Tibial nerve (tissue), 4 donors: ENCODE data around the gene OBSCN. TPM values are rescaled to one million over a fixed set of nuclear protein-coding genes. Genes with fewer than 3 reads are reported as not detected.
"Not testable (repeated sequence)": the region's sequence is repeated elsewhere in the genome, so short reads cannot be mapped to it uniquely, and the experiment has no call there.

ENCODE experiments used
- DNase-seq, 2 donors: peaks; one replicate each; pipeline ENCODE4 v3.0.0-alpha.2; 2019; ENCODE audit warnings: low spot score in 2 of 2
- H3K27ac ChIP-seq, 4 donors: fragments of 200-600 bp; sonication (generic) in 3 of 4; one replicate each; pipeline ENCODE4 v1.5.1; 2017 to 2019; ENCODE audit warnings: mild to moderate bottlenecking in 1 of 4
- H3K27me3 ChIP-seq, 2 donors: fragments of 200-600 bp; sonication (generic) in 1 of 2; one replicate each; pipeline versions ENCODE4 v1.5.1 to v1.6.0; 2017 to 2019
- H3K36me3 ChIP-seq, 3 donors: fragments of 200-600 bp; sonication (generic); one replicate each; pipeline ENCODE4 v1.5.1; 2018 to 2019
- H3K4me1 ChIP-seq, 4 donors: fragments of 200-600 bp; sonication (generic) in 3 of 4; one replicate each; pipeline ENCODE4 v1.5.1; 2017 to 2019
- H3K4me3 ChIP-seq, 4 donors: fragments of 200-600 bp; sonication (generic) in 3 of 4; one replicate each; pipeline ENCODE4 v1.5.1; 2017 to 2019; ENCODE audit warnings: mild to moderate bottlenecking in 1 of 4, moderate library complexity in 1 of 4
- H3K9me3 ChIP-seq, 4 donors: fragments of 200-600 bp; sonication (generic) in 3 of 4; one replicate each; pipeline ENCODE4 v1.5.1; 2017 to 2019
- EP300 ChIP-seq, 2 donors: sonication (generic); formaldehyde crosslinking; IDR thresholded peaks; one replicate each; pipeline ENCODE4 v1.6.1; 2017; ENCODE audit warnings: antibody characterized with exemption in 2 of 2, mild to moderate bottlenecking in 1 of 2
- POLR2A ChIP-seq, 2 donors: fragments of 450-650 bp; IDR thresholded peaks; one replicate each; pipeline ENCODE4 v1.6.1; 2017; ENCODE audit warnings: antibody characterized with exemption in 2 of 2, mild to moderate bottlenecking in 2 of 2, moderate library complexity in 2 of 2
- WGBS, 2 donors: methylation state at CpG; one replicate each; pipeline ENCODE4 v1.1.5; 2018; 5-methylcytosine and 5-hydroxymethylcytosine counted together
- total RNA-seq, 4 donors: library from RNA; depleted of rRNA; stranded (reverse); fragments of >200 nt; gene quantifications; one replicate each; pipeline ENCODE4 v1.1.0, GENCODE V29; 2016
- TF ChIP-seq, protein P1 (sequence below), 5 experiments: fragments of 200-600 bp in 3 of 5; fragments of 450-650 bp in 2 of 5; sonication (generic) in 3 of 5; IDR thresholded peaks; one replicate each; pipeline ENCODE4 v1.5.1; 2016 to 2019; ENCODE audit warnings: antibody characterized with exemption in 5 of 5, mild to moderate bottlenecking in 3 of 5, moderate library complexity in 2 of 5

The OBSCN gene
- total RNA-seq, 4 donors from 2014 or later, result 8.5 to 22.6 (median 19.0) TPM

DNA sequence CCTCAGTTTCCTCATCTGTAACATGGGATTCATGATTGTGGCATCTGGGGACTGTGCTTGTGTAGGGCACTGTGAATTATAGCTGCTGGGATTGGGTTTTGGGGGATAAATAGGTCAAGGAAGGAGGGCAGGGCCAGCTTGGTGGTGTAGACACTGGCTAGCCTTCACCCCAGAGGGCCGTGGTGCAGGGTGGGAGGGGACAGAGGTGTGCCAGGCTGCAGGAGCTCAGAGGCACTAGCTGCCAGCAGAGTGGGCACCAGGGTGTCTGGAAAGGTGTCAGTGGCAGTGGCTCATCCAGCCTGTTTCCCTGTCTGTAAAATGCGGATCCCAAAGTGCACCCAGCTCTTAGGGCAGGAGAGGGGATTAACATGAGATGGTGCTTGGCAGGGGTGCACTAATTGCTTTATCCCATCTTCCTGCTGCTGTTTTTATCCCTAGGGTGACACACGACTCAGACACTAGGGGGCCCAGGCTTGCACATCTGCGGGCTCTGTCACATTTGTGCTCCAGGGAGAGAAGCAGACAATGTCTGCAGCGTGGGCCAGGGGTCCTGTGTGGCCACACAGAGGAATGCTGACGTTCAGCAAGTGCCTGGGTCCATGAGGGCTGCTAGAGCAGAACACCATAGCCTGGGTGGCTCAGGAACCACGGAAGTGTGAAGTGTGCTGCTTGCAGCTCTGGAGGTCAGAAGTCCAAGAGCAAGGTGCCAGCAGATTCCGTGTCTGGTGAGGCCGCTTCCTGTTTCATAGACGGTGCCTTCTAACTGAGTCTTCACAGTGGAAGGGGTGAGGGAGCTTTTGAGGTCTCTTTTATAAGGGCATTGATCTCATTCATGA is 19.3 kb downstream of the OBSCN start:
- Histone ChIP-seq H3K4me3 (no peak overlapping the region), H3K27ac (no peak overlapping the region), H3K9me3 (peaks cover 0 to 21% (median 0%) of the 10 kb centered on the region in 4 donors), H3K27me3 (no peaks in the 10 kb centered on the region), H3K36me3 (peaks cover 0 to 27% (median 0%) of the 10 kb centered on the region in 3 donors), H3K4me1 (no peaks in the 10 kb centered on the region)
- WGBS, 2 donors, result 37 to 48% methylated on average over 9 to 10 of the region's 10 CpGs
- TF ChIP-seq EP300 (IDR thresholded peaks at IDR 0.05) (no peak), POLR2A (IDR thresholded peaks at IDR 0.05) (no peak)
- TF ChIP-seq, protein P1, sequence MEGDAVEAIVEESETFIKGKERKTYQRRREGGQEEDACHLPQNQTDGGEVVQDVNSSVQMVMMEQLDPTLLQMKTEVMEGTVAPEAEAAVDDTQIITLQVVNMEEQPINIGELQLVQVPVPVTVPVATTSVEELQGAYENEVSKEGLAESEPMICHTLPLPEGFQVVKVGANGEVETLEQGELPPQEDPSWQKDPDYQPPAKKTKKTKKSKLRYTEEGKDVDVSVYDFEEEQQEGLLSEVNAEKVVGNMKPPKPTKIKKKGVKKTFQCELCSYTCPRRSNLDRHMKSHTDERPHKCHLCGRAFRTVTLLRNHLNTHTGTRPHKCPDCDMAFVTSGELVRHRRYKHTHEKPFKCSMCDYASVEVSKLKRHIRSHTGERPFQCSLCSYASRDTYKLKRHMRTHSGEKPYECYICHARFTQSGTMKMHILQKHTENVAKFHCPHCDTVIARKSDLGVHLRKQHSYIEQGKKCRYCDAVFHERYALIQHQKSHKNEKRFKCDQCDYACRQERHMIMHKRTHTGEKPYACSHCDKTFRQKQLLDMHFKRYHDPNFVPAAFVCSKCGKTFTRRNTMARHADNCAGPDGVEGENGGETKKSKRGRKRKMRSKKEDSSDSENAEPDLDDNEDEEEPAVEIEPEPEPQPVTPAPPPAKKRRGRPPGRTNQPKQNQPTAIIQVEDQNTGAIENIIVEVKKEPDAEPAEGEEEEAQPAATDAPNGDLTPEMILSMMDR (IDR thresholded peaks at IDR 0.05), result peak in 1 of 5 experiments; percentile 8
- DNase-seq, result no peak

- 94 to 96% methylated on average over 5 of the region's 5 CpGs for whole genome bisulfite sequencing, 2 donors
Measured at GRCh38 chr1:228228147-228228546, 20.3 kb downstream of the OBSCN start.

GRCh38 chr1:228228601-228229074 is 20.8 kb downstream of the OBSCN start:
- Histone ChIP-seq H3K9me3 (peaks cover 0 to 23% (median 0%) of the 10 kb centered on the region in 4 donors), H3K36me3 (peaks cover 0 to 34% (median 0%) of the 10 kb centered on the region in 3 donors), H3K27me3 (no peaks in the 10 kb centered on the region), H3K4me3 (no peak overlapping the region), H3K27ac (peak overlapping the region in 1 of 4 donors; percentile 15), H3K4me1 (no peaks in the 10 kb centered on the region)
- 57 to 58% methylated on average over 5 of the region's 5 CpGs for WGBS, 2 donors
- no peak for DNase-seq
- no peak for TF ChIP-seq POLR2A (IDR thresholded peaks at IDR 0.05)
- TF ChIP-seq, protein P1 (IDR thresholded peaks at IDR 0.05), result no peak
- no peak for TF ChIP-seq EP300 (IDR thresholded peaks at IDR 0.05)

More at GRCh38 chr1:228228147-228228546, 20.3 kb downstream of the OBSCN start:
- not testable (repeated sequence) for H3K4me1 ChIP-seq, H3K27me3 ChIP-seq, DNase-seq, H3K4me3 ChIP-seq
- Histone ChIP-seq H3K27ac (peak overlapping the region in 1 of 4 donors; percentile 4), H3K36me3 (peaks cover 0 to 34% (median 0%) of the 10 kb centered on the region in 3 donors), H3K9me3 (peaks cover 0 to 23% (median 0%) of the 10 kb centered on the region in 4 donors)

- DNase-seq, result no peak
- 91 to 97% methylated on average over 2 of the region's 2 CpGs for WGBS, 2 donors
- Histone ChIP-seq H3K9me3 (peaks cover 0 to 2% (median 0%) of the 10 kb centered on the region in 4 donors), H3K4me1 (no peaks in the 10 kb centered on the region), H3K27me3 (no peaks in the 10 kb centered on the region), H3K4me3 (no peak overlapping the region), H3K27ac (no peak overlapping the region), H3K36me3 (peaks cover 0 to 13% (median 0%) of the 10 kb centered on the region in 3 donors)
- no peak for TF ChIP-seq EP300 (IDR thresholded peaks at IDR 0.05)
- TF ChIP-seq POLR2A (IDR thresholded peaks at IDR 0.05), result no peak
- TF ChIP-seq, protein P1 (IDR thresholded peaks at IDR 0.05), result no peak
Measured at GRCh38 chr1:228231189-228231588, 23.3 kb downstream of the OBSCN start.

DNA sequence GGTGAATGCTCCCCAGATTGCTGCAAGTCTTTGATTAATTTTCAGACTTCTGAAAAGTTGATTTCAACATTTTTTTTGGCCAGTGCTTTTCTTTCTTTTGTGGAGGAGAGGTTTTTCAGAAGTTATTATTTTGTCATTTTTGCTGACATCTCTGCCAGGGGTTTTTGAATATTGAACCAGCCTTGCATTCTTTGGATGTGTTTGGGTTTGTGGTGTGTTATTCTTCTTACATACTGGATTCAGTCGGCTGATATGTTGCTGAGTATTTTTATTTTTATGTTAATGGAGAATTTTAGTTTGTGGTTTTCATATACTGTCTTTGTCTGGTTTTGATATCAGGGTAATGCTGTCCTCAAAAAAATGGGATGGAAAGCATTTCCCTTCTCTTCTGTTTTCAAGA is 25.3 kb downstream of the OBSCN start:
- Histone ChIP-seq H3K36me3 (peaks cover 0 to 18% (median 0%) of the 10 kb centered on the region in 3 donors), H3K9me3 (peaks cover 0 to 2% (median 0%) of the 10 kb centered on the region in 4 donors), H3K27ac (no peak overlapping the region), H3K4me1 (no peaks in the 10 kb centered on the region), H3K4me3 (no peak overlapping the region), H3K27me3 (no peaks in the 10 kb centered on the region)
- no peak for DNase-seq
- TF ChIP-seq, protein P1 (IDR thresholded peaks at IDR 0.05), result no peak
- TF ChIP-seq POLR2A (IDR thresholded peaks at IDR 0.05) (no peak), EP300 (IDR thresholded peaks at IDR 0.05) (no peak)
- WGBS, 2 donors, result 95% methylated on average over 1 of the region's 1 CpG
